PFSK-1 (cell line): ENCODE data around the gene S1PR3.

Experiments
- FOXP2 ChIP-seq: optimal IDR thresholded peaks from 2 replicates; pipeline ENCODE3; 2011; ENCODE audit warnings: borderline replicate concordance, control low read depth, inconsistent platforms; ENCODE audit not compliant: insufficient read depth; ENCODE audit errors: extremely low read length, extremely low read depth
- POLR2AphosphoS5 ChIP-seq: IDR thresholded peaks from 2 replicates; pipeline ENCODE4 v1.6.1; 2012; ENCODE audit warnings: low read depth, mild to moderate bottlenecking, control low read depth, low read length, moderate library complexity
- TAF1 ChIP-seq: IDR thresholded peaks from 2 replicates; pipeline ENCODE4 v1.6.1; 2012; ENCODE audit warnings: low read length, control low read depth, borderline replicate concordance; ENCODE audit not compliant: insufficient read depth

- TF ChIP-seq TAF1: no peak
- no peak for TF ChIP-seq POLR2AphosphoS5
- no peak for TF ChIP-seq FOXP2
These were observed 46.1 kb downstream of the S1PR3 start for GRCh38 chr9:89037346-89037745.
